ENCODE results near the gene KLF11.

The KLF11 gene

DNA sequence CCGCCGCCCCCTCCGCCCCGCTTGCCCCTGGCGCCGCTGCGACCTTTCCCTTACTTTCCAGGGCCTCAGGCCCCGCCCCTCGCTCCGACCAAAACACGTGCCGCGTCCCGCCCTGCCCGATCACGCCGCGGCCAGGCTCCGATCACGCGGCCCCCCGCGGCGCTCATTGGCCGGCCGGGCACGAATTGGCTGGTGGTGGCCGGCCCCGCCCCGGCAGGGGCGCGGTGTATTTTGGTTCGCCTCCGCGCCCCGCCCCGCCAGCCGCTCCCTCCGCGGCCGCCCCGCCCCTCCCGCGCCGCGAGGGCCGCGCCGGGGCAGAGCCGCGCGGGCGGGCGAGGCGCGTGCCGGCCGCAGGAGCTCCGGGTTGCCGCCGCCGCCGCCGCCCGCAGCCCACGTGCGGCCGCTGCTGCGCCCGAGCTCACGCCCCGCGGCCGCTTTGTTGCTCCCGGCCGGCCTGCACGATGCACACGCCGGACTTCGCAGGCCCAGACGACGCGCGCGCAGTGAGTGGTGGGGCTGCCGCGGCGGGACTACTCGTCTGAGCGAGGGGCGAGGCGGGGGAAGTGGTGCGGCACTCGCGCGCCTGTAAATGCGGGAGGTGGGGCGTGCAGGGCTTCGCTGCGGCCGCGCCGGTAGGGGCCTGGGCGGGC is at the start of gene KLF11:
TSS of gene KLF11 (plus strand) at position 295 of the 650 bp plus-strand sequence. CDS start at position 462, 167 bp downstream.
- peak; percentile 72 for DNase-seq

DNA sequence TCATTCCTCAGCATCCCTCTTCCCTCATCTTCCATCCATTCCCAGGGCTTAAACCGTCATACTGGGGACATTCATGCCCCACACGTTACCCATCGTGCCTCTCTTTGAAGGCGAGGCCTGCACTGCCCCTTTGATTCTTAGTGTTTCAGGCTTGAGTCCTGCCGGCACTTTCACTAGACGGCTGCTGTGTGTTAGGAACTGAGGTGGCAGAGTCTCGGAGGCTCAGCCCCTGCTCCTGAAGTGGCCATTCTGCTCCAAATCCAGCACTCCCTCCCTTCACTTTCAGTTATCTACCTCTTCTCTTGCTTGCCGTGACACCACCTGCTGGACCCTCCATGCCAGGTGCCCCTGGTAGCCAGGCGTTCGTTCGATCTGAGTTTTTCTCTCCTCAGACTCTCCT is 48.9 kb upstream of the KLF11 start:
- no peak for DNase-seq

DNA sequence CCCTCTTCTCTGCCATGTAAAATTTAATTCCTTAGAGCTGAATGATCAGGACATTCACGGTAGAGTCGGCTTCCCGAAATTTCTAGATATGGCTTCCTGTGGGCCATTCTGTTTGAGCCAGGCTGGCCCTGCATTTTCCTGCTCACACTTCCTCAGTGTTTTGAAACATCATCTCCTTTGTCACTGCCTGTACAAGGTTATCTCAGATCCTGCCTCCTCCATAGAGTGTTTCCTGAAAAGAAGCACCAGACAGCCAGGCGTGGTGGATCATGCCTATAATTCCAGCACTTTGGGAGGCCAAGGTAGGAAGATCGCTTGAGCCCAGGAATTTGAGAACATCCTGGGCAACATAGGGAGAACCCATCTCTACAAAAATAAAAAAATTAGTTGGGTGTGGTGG is 48.3 kb upstream of the KLF11 start:
- no peak for DNase-seq

DNA sequence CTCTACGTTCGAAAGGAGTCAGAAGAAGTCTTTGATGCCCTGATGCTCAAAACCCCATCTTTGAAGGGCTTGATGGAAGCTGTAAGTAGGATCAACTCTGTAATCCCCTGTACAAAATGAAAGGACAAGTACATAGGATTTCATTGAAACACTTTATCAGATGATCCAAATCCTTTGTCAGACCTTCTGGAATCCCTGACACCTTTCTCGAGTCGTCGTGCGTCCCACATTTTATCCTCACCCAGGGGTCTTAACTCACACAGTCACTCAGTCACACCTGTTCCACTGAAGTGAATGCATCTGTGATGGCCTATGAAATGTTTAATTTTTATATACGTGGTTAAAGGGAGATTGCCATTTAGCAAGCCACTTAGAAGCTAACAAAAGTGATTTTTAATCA is 47.0 kb upstream of the KLF11 start:
- DNase-seq: no peak

DNA sequence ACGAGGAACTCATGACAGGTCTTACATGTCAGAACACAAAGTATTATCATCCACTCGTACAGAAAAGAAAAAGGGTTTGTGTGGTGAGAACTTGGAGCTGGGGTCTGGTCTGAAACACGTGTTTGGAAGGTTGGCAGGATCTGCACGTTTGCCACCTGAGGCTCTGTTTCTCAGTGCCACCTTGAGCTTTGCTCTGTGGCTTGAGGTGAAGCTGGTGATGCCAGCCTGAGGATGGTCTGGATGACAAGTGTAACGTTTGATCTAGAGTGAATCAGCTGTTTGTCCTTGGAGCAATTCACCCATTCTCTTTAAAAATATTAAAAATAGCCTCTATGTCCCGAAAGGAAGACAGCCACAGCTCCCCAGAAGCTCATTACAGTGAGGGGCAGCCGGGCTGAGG is 45.4 kb upstream of the KLF11 start:
- no peak for DNase-seq

DNA sequence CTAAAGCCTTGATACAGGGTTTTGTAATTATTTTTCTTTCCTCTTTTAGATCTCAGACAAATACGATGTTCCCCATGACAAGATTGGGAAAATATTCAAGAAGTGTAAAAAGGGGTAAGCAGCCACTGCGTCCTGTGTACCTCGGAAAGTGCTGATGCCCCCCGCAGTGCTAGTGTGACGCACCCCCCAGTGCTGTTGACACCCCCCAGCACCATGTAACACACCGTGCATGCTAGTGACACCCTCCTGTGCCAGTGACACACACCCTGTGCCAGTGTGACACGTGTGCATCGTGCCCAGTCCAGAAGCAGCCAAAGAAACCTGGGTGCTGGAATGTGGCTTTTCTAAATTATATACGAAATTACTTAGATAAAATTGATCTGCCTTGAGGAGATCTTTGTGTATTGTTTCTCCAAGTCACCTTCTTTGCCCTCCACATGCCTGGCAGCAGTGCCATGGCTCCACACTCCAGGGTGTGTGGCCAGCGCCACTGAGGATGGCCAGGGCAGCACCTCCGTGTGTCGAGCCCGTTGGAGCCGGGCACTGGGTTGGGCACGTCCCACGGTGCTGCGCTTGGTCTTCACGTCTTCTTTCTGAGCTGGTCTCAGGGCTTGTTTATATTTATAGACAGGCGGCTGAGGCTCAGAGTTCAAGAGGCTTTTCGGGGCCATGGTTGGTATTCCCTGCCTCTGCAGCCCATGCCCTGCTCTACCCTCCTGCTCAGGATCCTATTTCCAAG is 44.3 kb upstream of the KLF11 start:
- no peak for DNase-seq

DNA sequence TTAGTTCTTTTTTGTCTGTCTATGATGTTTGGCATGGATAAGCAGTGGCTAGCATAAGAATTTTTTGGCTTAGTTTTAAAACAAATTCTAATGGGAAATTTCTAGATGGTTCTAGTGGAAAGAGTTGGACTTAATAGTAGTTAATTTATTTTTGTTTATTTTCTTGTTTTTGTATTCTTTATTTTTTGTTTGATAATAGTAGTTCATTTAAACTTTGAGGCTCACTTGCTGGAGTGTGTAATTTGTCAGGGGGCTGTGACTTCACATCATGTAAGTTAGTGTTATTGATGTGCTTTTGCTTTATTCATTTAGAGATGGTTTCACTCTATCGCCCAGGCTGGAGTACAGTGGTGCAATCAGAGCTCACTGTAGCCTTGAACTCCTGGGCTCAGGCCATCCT is 43.7 kb upstream of the KLF11 start:
- no peak for DNase-seq

DNA sequence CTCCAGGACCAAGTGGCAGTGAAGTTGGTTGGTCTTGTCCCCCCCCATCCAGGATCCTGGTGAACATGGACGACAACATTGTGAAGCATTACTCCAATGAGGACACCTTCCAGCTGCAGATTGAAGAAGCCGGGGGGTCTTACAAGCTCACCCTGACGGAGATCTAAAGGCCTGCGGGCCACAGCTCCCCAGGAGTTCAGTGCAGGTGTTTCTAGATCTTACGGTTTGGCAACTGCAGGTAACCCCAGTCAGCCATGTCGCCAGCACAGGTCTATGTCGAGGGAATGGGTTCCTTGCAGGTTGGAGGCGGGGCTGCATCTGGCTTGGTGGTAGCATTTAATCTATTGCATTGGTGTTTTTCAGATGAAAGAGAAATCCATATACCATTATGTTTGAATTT is 42.8 kb upstream of the KLF11 start:
- no peak for DNase-seq

DNA sequence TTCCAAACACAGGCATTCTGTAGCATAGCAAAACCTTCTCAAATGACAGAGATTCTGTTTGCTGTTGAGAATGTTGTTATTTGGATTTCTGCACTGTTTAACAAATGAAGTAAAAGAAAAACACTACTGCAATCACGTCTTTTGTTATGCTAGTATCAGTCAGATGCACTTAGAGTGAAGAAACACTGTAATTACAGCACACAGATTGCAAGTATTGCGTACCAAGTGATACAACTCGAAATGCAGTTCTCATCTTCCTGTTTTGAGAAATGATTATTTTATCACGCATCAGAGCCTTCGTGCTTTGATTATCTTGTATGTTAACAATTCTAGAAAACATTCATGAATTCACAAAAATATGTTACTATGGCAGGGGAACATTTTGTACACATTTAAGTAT is 41.8 kb upstream of the KLF11 start:
- no peak for DNase-seq

DNA sequence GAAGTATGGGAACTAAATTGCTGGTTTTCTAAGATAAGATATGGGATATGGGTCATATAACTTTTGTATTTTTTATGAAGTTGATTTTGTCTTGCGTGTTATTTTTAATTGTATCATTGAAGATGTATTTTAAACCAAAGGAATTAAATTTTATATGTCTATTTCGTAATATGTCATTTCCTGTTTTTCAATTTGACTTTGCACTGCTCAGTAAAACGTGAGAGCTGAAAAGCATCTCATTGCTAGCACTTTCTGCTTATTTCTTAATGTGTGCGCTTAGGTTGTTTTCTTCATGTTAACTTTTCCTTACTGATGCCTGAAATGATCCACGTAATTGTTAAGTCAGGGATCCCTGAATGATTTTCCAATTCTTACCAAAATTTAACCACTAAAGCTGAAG is 41.2 kb upstream of the KLF11 start:
- no peak for DNase-seq

DNA sequence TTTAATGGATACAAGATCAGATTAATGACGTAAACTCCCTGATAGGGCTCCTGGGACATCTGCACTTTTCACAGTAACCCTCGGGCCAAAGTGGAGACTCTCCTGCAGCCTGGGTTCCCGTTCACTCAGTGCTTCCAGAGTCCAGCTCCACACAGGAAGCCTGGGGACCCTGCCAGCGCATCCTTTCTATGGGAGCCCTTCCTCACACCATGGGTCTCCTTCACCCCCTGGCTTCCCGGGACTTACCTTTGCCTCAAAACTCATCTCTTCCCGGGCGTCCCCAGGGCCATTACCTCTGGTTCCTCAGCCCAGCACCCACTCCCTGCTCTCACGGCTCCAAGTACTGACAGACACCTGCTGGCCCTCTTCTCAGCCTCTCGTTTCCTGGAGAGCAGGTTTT is 40.7 kb upstream of the KLF11 start:
- no peak for DNase-seq

DNA sequence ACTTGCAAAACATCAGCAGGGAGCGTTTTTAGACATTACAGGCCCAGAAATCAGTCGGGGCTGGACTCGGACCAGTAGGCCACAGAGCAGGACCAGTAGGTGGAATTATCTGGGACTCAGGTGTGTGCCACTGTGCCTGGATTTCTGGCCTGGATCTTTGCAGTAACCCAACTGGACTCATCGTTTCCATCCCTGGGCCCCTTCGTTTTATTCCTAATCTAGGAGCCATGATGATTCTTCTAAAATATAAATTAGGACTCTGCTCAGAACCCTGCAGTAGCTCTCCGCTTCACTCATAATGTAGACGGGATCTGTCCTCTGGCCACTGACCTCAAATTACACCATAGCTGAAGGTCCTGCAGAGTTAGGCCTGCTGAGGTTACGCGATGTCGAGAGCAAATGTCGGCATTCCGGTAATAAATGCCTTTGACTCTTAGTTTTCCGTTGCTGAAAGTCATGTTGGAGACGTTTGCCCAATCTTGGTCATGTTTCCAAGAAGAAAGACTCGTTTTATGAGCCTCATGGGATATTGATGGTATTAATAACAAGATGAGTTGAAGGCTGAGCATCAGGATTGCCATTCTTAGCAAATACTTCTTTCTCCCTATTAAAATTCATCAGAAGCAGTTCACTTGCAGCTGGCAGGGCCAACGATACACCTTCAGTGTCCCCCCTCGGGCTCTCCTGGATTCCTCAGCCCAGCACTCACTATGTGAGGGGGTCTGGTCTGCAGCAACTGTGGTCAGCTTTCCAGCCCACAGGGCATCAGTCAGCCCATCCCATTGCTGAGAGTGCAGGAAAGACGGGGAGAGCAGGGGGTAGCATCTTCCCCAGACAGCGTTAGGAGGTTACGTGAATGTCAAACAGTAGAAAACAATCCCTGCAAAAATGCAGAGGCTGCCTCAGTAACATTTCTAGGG is 39.9 kb upstream of the KLF11 start:
- DNase-seq: no peak

DNA sequence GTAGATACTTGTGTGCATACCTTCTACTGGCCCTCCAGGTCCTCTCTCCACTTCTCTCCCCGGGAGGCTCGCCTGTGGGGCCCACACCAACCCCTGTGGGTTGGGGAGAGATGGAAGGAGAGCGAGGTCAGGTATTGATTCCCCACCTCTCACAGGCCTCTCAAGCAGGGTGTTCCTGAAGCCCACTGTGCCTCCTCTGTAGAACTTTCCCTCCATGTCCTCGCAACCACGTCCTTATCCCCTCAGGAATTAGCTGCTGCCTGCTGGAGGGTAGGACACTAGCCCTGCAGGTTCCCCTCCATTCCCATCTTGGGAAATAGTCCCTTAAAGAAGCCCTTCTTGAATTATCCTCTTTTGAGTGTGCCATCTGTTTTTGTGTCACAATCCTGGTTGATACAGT is 38.9 kb upstream of the KLF11 start:
- no peak for DNase-seq

DNA sequence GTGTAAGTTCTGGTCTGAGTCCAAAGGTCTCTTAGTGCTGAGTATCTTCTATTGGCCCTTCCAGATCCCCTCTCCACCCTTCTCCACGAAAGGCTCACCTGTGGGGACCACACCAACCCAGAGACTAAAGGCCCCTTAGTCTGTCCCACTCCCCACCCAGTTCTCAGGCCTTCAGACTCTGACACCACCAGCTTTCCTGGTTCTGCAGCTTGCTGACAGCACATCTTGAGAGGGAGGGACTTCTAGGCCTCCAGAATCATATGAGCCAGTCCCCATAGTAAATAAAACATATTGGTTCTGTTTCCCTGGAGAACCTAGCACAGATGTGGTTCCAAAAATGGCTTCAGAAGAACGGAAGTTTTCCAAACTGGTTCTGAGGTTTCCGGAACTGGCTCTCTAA is 38.5 kb upstream of the KLF11 start:
- no peak for DNase-seq

DNA sequence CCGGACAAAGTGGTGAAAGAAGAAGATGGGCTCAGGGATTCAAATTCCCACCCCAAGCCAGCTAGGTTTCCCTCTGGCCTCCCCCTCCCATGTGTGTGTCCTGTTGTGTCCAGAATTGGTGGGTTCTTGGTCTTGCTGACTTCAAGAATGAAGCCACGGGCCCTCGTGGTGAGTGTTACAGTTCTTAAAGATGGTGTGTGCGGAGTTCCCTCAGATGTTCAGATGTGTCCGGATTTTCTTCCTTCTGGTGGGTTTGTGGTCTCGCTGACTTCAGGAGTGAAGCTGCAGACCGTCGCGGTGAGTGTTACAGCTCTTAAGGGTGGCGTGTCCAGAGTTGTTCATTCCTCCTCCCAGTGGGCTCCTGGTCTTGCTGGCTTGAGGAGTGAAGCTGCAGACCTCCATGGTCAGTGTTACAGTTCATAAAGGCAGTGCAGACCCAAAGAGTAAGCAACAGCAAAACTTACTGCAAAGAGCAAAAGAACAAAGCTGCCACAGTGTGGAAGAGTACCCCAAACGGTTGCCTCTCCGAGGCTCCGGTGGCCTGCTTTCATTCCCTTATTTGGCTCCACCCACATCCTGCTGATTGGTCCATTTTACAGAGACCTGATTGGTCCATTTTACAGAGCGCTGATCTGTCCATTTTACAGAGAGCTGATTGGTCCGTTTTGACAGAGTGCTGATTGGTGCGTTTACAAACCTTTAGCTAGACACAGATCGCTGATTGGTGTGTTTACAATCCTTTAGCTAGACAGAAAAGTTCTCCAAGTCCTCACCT is 37.7 kb upstream of the KLF11 start:
- DNase-seq: no peak

DNA sequence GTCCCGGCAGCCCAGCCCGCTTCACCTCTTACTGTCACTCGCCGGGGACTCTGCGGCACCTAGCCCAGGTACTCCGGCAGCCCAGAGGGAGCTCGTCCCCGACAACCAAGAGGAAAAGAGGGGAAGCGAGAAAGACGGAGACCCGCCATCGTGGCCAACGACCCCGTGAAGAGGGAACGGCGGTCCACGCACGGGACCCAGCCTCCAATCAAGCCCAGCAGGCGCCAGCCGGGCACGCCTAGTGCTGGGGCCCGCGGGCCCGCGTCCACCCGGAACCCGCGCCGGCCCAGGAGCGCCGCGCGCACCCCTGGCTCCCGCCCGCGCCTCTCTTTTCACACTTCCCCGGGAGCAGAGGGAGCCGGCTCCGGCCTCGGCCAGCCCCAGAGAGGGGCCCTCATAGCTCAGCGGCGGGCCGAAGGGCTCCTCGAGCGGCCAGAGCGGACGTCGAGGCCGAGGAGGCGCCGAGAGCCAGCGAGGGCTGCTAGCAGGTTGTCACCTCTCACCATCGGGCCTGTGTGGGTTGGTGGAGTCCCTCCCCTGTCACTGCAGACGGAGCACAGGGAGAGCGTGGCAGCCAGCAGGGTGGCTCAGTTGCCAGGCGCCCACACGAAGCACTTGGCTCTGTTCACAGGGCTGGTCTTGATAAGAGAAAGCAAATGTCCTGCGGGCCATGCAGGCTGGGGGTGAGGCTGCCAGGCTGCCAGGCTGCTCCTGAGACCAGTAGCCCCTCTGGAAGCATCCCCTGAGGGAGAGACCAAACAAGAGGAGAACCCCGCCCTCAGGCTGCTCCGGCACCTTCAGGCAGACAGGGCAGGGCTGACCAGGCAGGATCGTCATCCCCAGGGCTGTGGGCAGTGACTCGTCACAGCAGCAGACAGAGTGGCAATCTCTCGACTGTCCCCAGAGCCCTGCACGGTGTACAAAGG is 36.9 kb upstream of the KLF11 start:
- DNase-seq: no peak

DNA sequence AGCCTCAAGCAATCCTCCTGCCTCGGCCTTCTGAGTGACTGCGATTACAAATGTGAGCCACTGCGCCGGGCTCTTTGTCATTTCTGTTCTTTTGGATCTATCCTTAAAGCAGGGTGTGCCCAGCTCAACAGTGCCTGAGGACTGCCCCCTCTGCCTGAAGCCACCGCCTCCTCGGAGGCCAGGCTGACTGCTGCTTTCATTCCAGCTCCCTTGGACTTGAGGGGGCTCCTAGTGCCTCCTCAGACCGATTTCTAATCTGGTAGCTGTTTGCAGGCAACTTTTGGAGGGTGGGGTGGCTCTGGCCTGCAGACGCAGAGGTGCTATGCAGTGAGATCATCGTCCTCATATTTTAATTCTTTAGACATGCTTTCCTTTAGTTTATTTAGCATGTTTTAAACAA is 35.9 kb upstream of the KLF11 start:
- no peak for DNase-seq

DNA sequence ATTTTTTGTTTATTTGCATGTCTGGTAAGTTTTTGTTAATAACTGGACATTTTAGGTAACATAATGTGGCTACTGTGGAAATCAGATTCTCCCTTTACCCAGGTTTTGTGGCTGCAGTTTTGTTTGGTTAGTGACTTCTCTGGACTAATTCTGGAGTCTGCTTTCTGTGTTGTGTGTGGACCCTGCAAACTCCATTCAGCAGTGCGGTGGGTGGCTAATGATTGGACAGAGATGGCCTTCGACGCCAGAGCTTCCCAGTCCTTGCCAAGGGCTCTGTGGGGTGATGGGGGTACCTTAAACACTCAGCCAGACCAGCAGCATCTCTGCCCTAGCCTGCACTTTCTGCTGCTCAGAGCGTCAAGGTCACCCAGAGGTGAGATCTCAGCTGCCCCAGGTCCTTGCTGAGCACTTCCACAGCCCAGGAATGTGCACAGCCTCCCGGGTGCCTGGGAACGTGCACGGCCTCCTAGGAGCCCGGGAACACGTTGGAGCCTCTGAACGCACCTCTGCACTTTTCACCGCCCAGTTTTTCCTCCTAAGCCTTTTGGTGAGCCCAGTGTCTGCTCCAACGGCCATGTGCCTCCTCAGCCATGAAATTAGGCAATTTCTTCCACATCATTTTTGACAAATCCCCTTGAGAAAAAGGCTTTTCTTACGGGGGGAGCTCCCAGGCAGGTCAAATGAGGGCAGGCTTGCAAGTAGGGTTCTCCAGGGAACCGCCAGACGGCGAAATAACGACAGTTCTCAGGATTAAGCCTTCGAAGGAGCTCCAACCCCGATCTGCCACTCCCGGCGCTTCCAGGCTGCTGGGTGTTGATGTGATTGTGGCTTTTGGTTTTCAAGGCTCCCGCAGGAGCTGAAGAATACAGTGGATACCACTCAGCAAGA is 35.2 kb upstream of the KLF11 start:
- no peak for DNase-seq

DNA sequence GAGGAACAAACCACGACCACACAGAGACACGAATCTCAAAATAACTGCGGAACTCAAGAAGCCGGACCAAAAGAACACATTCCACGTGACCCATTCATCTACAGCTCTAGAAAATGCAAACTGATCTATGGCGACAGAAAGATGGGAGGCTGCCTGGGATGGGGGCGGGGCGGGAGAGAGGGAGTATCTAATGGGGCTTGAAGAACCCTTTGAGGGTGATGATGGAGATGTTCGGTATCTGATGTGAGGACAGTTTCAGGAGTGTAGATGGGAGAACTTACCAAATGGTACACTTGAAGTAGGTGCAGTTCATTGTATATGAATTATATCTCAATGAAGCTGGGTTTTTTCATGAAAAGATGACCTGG is 34.6 kb upstream of the KLF11 start:
- DNase-seq: no peak

DNA sequence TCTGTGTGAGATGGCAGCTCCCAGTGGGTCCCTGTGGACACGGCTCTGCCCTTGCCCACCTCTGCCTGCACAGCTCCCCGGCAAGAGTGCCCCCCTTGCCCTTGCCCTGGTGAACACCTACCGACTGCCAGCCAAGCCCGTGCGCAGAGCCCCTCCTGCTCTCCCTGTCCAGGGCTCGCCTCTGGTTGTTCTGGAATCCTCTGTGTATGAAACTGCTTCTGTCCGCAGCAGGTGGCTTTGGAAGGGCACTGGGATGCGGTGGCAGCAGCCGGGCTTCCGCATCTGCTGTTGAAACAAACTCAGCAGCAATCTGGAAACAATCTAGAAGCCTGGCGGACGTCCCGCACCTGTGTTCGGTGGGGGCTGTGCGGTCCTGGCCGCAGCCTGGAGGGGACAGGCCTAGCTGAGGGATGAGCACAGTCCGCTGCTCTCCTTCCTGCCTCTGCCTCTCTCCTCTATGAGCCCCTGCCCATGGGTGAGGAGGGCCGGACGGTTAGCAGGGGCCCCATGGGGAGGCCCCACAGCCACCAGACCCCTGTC is 34.0 kb upstream of the KLF11 start:
- DNase-seq: no peak
